COLO668 (cell line): ENCODE measurements around the gene TSSK6.

ENCODE experiments used
- DNase-seq: peaks from one replicate; lab custom pipeline; 2025; ENCODE audit not compliant: unreplicated experiment; lab: John Stamatoyannopoulos, UW

TSSK6 gene

DNA sequence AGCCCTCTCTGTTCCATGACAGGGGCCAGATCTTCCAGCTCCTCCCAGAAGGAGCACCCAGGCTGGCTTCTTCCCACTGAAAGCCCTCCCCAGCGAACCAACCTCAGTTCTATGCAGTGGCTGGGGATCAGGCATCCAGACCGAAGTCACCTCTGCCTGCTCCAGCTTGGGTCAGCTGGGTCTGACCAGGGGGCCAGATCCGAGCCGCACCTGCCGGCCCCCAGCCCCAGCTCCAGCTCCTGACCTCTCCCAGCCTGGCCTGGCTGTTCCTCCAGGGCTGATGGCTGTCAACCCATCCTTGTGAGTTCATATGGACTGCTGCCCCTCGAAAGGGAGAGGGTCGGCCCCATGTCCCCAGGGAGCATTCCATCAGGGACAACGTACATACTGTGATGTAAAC, 8.0 kb downstream of the TSSK6 start:
- no peak for DNase-seq

DNA sequence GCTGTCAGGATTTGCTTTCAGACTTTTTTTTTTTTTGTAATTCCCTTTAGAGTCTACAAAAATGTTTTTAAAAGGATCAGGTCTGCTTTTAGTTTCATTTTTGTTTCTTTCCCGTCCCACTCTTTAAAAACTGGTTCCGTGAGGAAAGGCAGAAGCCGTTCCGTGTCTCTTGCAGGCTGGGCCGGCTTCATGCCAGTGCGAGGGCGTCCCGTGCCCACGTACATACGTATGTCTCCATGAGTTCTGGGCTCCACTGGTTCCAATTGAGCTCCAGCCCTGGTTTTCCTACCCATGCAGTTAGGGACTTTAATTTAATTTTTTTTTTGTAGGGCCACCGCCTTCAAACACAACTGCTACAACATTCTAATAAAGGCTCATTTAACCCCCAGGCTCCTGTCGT, 8.8 kb downstream of the TSSK6 start:
- no peak for DNase-seq

- no peak for DNase-seq
These were observed 9.6 kb downstream of the TSSK6 start for GRCh38 chr19:19505669-19506326.

GRCh38 chr19:19504754-19505668, 10.3 kb downstream of the TSSK6 start:
- DNase-seq = no peak

GRCh38 chr19:19502808-19503602, 12.3 kb downstream of the TSSK6 start:
- no peak for DNase-seq

GRCh38 chr19:19502281-19502680, 13.1 kb downstream of the TSSK6 start:
- DNase-seq = no peak

GRCh38 chr19:19501798-19502197, 13.6 kb downstream of the TSSK6 start:
- no peak for DNase-seq

DNA sequence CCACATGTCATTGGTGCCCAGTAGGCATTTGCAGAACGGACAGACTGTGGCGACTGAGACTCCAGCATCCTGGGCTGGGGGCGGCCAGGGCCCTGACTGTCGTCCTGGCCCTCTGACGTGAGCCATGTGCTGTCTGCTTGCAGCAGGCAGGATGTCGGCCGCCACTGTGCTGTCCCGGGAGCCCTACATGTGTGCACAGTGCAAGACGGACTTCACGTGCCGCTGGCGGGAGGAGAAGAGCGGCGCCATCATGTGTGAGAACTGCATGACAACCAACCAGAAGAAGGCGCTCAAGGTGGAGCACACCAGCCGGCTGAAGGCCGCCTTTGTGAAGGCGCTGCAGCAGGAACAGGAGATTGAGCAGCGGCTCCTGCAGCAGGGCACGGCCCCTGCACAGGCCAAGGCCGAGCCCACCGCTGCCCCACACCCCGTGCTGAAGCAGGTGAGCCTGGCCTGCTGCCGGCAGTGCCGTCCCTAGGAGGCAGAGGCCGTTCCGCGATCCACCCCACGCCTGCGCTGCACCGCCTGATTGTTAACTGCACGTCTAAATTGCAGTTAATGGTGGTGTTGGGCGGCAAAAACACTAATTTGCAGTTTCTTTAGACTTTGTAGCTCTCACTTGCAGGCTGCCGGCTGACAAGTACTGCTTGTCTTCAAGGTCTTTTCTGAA, 14.2 kb downstream of the TSSK6 start:
- no peak for DNase-seq

DNA sequence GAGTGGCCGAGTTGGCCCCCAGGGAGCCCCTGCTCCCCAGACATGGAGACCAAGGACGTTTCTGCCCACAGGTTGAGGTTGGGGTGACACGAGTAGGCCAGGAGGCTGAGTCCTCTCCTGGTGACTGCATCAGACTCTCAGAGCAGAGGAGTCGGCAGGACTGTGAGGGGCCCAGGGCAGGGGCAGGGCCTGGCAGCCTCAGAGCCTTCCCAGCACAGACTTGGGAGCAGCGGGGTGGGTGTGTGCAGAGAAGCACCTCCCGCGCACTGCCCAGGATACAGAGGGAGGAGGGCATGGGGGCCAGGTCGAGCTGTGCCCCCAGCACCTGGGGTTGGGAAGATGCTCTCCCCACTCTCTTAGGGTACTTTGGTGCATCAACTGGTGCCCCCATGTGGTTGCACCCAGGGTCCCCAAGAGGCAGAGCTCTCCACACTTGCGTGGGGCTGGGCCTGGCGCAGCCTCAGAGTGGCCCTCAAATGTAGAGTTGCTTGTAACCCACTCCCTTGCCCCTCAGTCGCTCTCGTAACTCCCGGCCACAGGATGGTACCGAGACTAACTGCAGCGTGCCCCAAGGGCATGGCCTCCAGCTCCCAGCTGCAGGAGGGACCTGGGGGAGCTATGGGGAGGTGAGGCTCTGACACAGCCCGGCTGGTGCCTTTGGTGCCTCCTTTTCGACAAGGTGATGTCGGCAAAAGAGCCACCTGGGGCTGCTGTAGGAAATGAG, 15.9 kb downstream of the TSSK6 start:
- no peak for DNase-seq

GRCh38 chr19:19498255-19498991, 16.9 kb downstream of the TSSK6 start:
- DNase-seq = no peak

DNA sequence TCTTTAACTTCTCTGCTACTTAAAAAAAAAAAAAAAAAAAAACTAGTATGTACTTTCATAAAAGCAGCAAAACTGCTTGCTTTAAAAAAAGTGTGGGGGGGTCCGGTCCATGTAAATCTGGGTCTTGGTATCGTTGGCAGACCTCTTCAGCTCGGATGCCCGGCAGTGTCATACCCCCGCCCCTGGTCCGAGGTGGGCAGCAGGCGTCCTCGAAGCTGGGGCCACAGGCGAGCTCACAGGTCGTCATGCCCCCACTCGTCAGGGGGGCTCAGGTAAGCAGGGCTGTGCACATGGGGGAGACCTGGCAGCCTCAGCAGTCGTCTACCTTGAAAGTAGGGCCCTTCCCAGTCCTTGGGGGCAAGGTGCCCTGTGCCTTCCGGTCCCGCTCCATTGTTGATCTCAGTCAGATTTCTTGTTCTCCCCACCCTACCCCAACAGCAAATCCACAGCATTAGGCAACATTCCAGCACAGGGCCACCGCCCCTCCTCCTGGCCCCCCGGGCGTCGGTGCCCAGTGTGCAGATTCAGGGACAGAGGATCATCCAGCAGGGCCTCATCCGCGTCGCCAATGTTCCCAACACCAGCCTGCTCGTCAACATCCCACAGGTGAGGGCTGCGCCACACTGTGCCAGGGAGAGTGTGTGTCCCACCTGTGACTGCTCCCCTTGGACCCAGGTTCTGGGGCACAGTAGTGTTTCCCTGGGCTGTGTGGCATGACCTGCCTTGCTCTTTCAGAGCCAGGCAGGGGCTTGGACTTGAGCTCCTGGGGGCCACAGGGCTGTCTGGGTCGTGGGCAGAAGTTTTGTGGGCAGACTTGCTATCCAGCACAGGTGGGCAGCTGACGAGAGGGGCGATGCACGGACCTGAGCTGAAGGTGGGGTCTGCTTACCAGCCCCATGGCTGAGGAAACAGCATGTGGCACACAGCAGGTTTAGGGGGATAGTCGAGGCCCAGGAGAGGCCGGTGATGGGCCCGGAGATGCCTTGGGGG, 19.4 kb downstream of the TSSK6 start:
- no peak for DNase-seq

DNA sequence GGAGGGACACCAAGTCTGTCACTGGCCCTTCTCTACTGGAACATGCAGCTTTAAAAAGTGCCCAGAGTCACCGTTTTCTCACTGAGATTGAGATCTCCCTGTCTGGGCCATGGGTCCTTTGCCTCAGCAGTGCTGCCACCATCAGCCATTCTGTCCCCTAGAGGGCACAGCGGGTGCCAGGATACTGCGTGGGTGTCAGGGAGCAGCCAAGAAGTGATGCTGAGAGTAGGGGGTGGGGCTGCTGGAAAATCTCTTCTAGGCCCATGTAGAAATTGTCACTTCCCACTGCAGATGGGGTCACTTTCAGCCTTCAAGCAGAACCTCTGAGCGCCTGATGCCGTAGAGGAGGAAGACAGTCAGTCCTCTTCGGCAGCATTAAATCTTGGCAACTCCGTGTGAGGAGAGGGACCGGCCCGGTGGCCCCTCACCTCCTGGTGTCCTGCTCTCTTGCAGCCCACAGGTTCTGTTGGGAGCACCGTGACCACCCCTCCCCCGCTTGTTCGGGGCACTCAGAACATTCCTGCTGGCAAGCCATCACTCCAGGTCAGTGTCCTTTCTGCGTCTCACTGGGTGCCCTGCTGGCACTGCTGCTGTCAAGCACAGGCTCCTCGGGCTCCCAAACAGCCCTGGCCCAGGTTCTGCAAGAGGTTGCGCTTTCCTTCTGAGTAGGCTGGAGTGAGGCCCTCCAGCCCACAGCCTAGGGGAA, 21.4 kb downstream of the TSSK6 start:
- DNase-seq = no peak

DNA sequence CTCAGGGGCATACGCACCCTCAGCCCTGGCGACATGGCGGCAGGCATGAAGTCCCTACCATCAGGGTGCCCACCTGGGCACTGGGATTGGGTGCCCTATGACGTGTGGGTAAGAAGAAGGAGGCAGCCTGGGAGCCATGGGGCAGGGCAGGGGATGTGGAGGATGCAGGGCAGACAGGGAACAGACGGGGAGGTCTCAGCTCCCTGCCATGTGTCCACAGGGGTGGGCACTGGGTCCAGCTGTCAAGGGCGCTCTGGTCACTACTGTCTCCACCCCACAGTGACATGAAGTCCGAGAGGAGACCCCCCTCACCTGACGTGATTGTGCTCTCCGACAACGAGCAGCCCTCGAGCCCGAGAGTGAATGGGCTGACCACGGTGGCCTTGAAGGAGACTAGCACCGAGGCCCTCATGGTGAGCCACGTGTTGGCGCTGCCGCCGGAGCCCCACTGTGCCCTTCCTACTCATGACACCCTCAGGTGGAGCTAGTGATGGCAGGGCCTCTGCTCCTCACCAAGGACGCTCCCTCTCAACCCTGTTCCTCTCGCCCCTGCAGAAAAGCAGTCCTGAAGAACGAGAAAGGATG, 23.2 kb downstream of the TSSK6 start:
- DNase-seq = no peak

- DNase-seq = no peak
These were observed 23.9 kb downstream of the TSSK6 start for GRCh38 chr19:19491321-19492025.

- peak; percentile 59 for DNase-seq
These were observed 25.0 kb downstream of the TSSK6 start for GRCh38 chr19:19490214-19490968.

DNA sequence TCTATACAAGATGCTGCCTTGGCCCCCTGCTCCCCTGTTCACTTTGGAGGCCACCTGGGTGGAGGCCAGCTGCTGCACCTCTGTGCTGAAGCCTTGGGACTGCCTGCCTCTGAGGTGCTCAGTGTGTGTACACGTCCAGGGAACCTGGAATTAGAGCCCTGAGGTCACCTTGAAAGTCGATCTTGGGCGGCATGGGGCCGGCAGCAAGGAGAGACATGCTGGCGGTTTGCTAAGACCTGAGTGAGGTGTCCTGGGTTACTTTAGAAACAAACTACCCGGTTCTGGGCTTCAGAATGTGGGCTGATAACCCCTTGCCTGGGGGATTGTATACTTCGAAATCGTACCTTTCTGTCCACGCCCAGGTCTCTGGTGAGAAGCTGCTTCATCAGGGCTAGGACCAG, 25.5 kb downstream of the TSSK6 start:
- DNase-seq = no peak
